Lower leg skin (tissue), 3 donors: Measurements from ENCODE around the gene TARDBP.

Experiments used
- CTCF ChIP-seq, 3 donors: fragments of 450-650 bp; IDR thresholded peaks; one replicate each; pipeline ENCODE4 v1.5.1; 2016; ENCODE audit warnings: antibody characterized with exemption in 3 of 3, mild to moderate bottlenecking in 3 of 3, moderate library complexity in 2 of 3
- POLR2A ChIP-seq, 2 donors: fragments of 450-650 bp; IDR thresholded peaks; one replicate each; pipeline ENCODE4 v1.6.1; 2016 to 2017; ENCODE audit warnings: antibody characterized with exemption in 2 of 2, mild to moderate bottlenecking in 1 of 2, moderate library complexity in 1 of 2

- no peak for TF ChIP-seq CTCF (IDR thresholded peaks at IDR 0.05)
- TF ChIP-seq POLR2A (IDR thresholded peaks at IDR 0.05) = no peak
Measured at GRCh38 chr1:11041048-11041447, 28.6 kb downstream of the TARDBP start.
